GM23338 (cell line): ENCODE results near the gene CENPH. TPM values are rescaled to one million over a fixed set of nuclear protein-coding genes. Genes with fewer than 3 reads are reported as not detected.

ENCODE experiments used
- ATAC-seq: fragments of 200-7000 bp; cut with Tn5 transposase; 3 replicates; pipeline ENCODE4 v1.9.1; 2020
- DNase-seq: peaks from one replicate; pipeline ENCODE4 v3.0.0-alpha.2; 2015; ENCODE audit warnings: low spot score
- H2AFZ ChIP-seq: fragments of 200-600 bp; sonication (generic); 2 replicates; pipeline ENCODE4 v1.8.0; 2016; ENCODE audit warnings: antibody characterized with exemption, mild to moderate bottlenecking, moderate library complexity
- H3F3A ChIP-seq: fragments of 200-600 bp; sonication (generic); replicated peaks from 2 replicates; pipeline ENCODE4 v1.8.0; 2017; ENCODE audit warnings: antibody characterized with exemption, mixed run types, low read depth
- H3K27ac ChIP-seq: fragments of 200-600 bp; sonication (generic); 2 replicates; pipeline ENCODE4 v1.6.1; 2016; ENCODE audit warnings: low read depth
- H3K27me3 ChIP-seq: fragments of 200-600 bp; sonication (generic); 2 replicates; pipeline ENCODE4 v1.8.0; 2016; ENCODE audit warnings: mild to moderate bottlenecking, mixed run types, moderate library complexity; ENCODE audit not compliant: insufficient read depth
- H3K36me3 ChIP-seq: fragments of 200-600 bp; sonication (generic); 2 replicates; pipeline ENCODE4 v1.8.0; 2016; ENCODE audit warnings: mild to moderate bottlenecking; ENCODE audit not compliant: insufficient read depth
- H3K4me1 ChIP-seq: fragments of 200-600 bp; sonication (generic); 2 replicates; pipeline ENCODE4 v1.8.0; 2016; ENCODE audit warnings: mild to moderate bottlenecking, moderate library complexity; ENCODE audit not compliant: insufficient read depth
- H3K4me2 ChIP-seq: fragments of 200-600 bp; sonication (generic); 2 replicates; pipeline ENCODE4 v1.7.1; 2017; ENCODE audit warnings: mixed run types
- H3K4me3 ChIP-seq: fragments of 200-600 bp; sonication (generic); 2 replicates; pipeline ENCODE4 v1.6.1; 2016; ENCODE audit warnings: mixed run types
- H3K79me2 ChIP-seq: fragments of 200-600 bp; sonication (generic); replicated peaks from 2 replicates; pipeline ENCODE4 v1.8.0; 2017; ENCODE audit warnings: mild to moderate bottlenecking; ENCODE audit not compliant: insufficient read depth
- H3K9me2 ChIP-seq: fragments of 200-600 bp; sonication (generic); 2 replicates; pipeline ENCODE4 v1.8.0; 2017; ENCODE audit not compliant: insufficient read depth
- H4K20me1 ChIP-seq: fragments of 200-600 bp; sonication (generic); replicated peaks from 2 replicates; pipeline ENCODE4 v1.8.0; 2017; ENCODE audit warnings: mild to moderate bottlenecking; ENCODE audit not compliant: insufficient read depth
- H3K27ac Mint-ChIP-seq: 2 replicates; pipeline ENCODE4 v1.8.0; 2020; ENCODE audit warnings: inconsistent platforms, mild to moderate bottlenecking, moderate library complexity, mixed read lengths
- H3K27me3 Mint-ChIP-seq: 3 replicates; pipeline ENCODE4 v1.8.0; 2022; ENCODE audit warnings: low read depth, mild to moderate bottlenecking, moderate library complexity, mixed read lengths, inconsistent platforms; ENCODE audit not compliant: insufficient read depth, poor library complexity
- H3K36me3 Mint-ChIP-seq: 3 replicates; pipeline ENCODE4 v1.8.0; 2021; ENCODE audit warnings: low read depth, mild to moderate bottlenecking, inconsistent platforms, moderate library complexity, mixed read lengths
- H3K4me1 Mint-ChIP-seq: 3 replicates; pipeline ENCODE4 v1.8.0; 2020; ENCODE audit warnings: mild to moderate bottlenecking, inconsistent platforms, mixed read lengths
- H3K4me3 Mint-ChIP-seq: 3 replicates; pipeline ENCODE4 v1.8.0; 2021; ENCODE audit warnings: moderate library complexity, mild to moderate bottlenecking, inconsistent platforms, mixed read lengths
- H3K9me3 Mint-ChIP-seq: 3 replicates; pipeline ENCODE4 v1.8.0; 2020; ENCODE audit warnings: moderate library complexity, mild to moderate bottlenecking, inconsistent platforms, mixed read lengths
- EZH2 ChIP-seq: fragments of 200-600 bp; sonication (generic); IDR thresholded peaks from one replicate; pipeline ENCODE4 v1.8.0; 2017; ENCODE audit warnings: antibody characterized with exemption, mild to moderate bottlenecking, low read depth; ENCODE audit not compliant: unreplicated experiment
- EZH2phosphoT487 ChIP-seq: fragments of 200-600 bp; sonication (generic); IDR thresholded peaks from one replicate; pipeline ENCODE4 v1.8.1; 2018; ENCODE audit warnings: antibody characterized with exemption; ENCODE audit not compliant: unreplicated experiment
- JUNB ChIP-seq: IDR thresholded peaks from one replicate; pipeline ENCODE4 v1.6.1; 2016; ENCODE audit warnings: antibody characterized with exemption; ENCODE audit not compliant: unreplicated experiment
- POLR2AphosphoS5 ChIP-seq: IDR thresholded peaks from 2 replicates; pipeline ENCODE4 v1.6.1; 2016; ENCODE audit warnings: antibody characterized with exemption, low read depth
- STAT1 ChIP-seq: IDR thresholded peaks from one replicate; pipeline ENCODE4 v1.6.1; 2016; ENCODE audit warnings: antibody characterized with exemption; ENCODE audit not compliant: unreplicated experiment
- ZNF331 ChIP-seq: fragments of 250-450 bp; sonication (Bioruptor Pico); IDR thresholded peaks from 2 replicates; pipeline ENCODE4 v1.5.0; 2020; ENCODE audit warnings: low read depth, mild to moderate bottlenecking, moderate library complexity
- polyA plus RNA-seq: library from polyadenylated mRNA; unstranded; fragments of >200 nt; fragmentation: Nextera tagmentation; extraction: Ambion mirVana; gene quantifications from 2 replicates; pipeline ENCODE4 v1.2.1, GENCODE V29; 2016
- total RNA-seq: library from RNA; depleted of rRNA; stranded (reverse); fragments of >200 nt; shearing (Covaris generic); gene quantifications from 2 replicates; pipeline ENCODE4 v1.2.3, GENCODE V29; 2014
- TF ChIP-seq, protein P1 (sequence below), 2 experiments: fragments of 200-600 bp in 1 of 2; sonication (generic) in 1 of 2; conservative IDR thresholded peaks; 2 replicates each; pipeline versions ENCODE4 v1.5.1 to v1.6.1; 2016 to 2017; ENCODE audit warnings: antibody characterized with exemption in 2 of 2, low read depth in 2 of 2, mild to moderate bottlenecking in 2 of 2, moderate library complexity in 1 of 2
- TF ChIP-seq, protein P2 (sequence below): IDR thresholded peaks from one replicate; pipeline ENCODE4 v1.6.1; 2018; ENCODE audit warnings: antibody characterized with exemption; ENCODE audit not compliant: unreplicated experiment
- TF ChIP-seq, protein P3 (sequence below): fragments of 250-450 bp; sonication (Bioruptor Pico); IDR thresholded peaks from 2 replicates; pipeline ENCODE4 v1.5.0; 2020; ENCODE audit warnings: mild to moderate bottlenecking, moderate library complexity

Gene CENPH
- total and polyA plus RNA-seq, 2 experiments from 2014 or later: 99.4 to 107 TPM

DNA sequence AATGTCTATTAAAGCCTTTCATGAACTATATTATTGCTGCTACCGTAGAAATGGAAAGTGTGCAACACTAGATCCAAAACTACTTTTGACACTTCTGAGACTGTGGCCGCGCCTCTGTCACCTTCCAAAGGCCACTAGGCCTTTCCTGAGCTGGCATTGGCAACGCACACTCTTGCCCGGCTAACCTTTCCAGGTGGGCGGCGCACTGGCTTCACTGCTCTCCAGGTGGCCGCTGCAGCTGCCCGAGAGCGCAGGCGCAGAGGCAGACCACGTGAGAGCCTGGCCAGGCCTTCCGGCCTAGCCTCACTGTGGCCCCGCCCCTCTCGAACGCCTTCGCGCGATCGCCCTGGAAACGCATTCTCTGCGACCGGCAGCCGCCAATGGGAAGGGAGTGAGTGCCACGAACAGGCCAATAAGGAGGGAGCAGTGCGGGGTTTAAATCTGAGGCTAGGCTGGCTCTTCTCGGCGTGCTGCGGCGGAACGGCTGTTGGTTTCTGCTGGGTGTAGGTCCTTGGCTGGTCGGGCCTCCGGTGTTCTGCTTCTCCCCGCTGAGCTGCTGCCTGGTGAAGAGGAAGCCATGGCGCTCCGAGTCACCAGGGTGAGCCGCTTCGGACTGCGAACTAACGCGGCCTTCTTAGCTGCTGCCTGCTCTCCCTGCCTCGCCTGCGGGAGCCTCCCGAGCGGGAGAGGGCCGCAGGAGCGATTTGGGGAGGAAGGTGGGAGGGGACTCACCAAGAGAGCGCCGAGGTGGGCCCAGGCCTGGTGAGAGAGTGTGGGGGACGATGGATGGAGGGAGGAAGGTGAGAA is 22.5 kb upstream of the CENPH start, which contains the start of gene CCNB1 (continued):
- TF ChIP-seq, protein P1, sequence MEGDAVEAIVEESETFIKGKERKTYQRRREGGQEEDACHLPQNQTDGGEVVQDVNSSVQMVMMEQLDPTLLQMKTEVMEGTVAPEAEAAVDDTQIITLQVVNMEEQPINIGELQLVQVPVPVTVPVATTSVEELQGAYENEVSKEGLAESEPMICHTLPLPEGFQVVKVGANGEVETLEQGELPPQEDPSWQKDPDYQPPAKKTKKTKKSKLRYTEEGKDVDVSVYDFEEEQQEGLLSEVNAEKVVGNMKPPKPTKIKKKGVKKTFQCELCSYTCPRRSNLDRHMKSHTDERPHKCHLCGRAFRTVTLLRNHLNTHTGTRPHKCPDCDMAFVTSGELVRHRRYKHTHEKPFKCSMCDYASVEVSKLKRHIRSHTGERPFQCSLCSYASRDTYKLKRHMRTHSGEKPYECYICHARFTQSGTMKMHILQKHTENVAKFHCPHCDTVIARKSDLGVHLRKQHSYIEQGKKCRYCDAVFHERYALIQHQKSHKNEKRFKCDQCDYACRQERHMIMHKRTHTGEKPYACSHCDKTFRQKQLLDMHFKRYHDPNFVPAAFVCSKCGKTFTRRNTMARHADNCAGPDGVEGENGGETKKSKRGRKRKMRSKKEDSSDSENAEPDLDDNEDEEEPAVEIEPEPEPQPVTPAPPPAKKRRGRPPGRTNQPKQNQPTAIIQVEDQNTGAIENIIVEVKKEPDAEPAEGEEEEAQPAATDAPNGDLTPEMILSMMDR (conservative IDR thresholded peaks at IDR 0.05; ENCODE audit: low read depth in 2 of 2): 0 out of 4 replicates have a peak, but pooled peaks of 1 of the 2 experiments have one; percentile 2
- TF ChIP-seq EZH2phosphoT487: no peak
- no peak for TF ChIP-seq JUNB
- TF ChIP-seq, protein P2, sequence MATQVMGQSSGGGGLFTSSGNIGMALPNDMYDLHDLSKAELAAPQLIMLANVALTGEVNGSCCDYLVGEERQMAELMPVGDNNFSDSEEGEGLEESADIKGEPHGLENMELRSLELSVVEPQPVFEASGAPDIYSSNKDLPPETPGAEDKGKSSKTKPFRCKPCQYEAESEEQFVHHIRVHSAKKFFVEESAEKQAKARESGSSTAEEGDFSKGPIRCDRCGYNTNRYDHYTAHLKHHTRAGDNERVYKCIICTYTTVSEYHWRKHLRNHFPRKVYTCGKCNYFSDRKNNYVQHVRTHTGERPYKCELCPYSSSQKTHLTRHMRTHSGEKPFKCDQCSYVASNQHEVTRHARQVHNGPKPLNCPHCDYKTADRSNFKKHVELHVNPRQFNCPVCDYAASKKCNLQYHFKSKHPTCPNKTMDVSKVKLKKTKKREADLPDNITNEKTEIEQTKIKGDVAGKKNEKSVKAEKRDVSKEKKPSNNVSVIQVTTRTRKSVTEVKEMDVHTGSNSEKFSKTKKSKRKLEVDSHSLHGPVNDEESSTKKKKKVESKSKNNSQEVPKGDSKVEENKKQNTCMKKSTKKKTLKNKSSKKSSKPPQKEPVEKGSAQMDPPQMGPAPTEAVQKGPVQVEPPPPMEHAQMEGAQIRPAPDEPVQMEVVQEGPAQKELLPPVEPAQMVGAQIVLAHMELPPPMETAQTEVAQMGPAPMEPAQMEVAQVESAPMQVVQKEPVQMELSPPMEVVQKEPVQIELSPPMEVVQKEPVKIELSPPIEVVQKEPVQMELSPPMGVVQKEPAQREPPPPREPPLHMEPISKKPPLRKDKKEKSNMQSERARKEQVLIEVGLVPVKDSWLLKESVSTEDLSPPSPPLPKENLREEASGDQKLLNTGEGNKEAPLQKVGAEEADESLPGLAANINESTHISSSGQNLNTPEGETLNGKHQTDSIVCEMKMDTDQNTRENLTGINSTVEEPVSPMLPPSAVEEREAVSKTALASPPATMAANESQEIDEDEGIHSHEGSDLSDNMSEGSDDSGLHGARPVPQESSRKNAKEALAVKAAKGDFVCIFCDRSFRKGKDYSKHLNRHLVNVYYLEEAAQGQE: peak; percentile 24
- no peak for TF ChIP-seq ZNF331 (CRISPR knock-in tag)
- TF ChIP-seq STAT1: no peak

DNA sequence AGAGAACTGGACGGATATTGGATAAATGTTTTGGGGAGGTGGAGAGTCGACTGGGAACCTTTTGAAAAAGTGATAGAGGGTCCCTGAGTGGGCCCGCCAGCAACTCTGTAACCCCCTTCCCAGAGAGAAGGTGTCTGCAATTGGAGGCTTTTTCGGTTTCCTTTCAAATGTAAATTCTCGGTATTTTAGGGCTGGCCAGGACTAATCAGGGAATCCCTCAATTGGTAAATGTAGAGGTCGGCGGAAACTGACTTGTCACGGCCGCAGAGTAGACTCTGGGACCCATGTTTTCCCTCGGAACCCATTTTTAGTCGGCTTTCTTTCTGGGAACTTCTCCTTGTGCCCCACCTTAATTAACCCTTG is 21.9 kb upstream of the CENPH start:
- DNase-seq (peak; percentile 70), ATAC-seq (peak; percentile 31)
- H3F3A ChIP-seq: peaks cover 48% of the 10 kb centered on the region
- H3K36me3 ChIP-seq: peaks cover 48% of the 10 kb centered on the region
- peaks cover 19% of the 10 kb centered on the region for H3K27me3 Mint-ChIP-seq
- H3K4me3 ChIP-seq: peak overlapping the region; percentile 96
- H3K9me2 ChIP-seq: no peaks in the 10 kb centered on the region
- H3K4me3 Mint-ChIP-seq: peak overlapping the region; percentile 95
- peaks cover 24% of the 10 kb centered on the region for H4K20me1 ChIP-seq
- H3K9me3 Mint-ChIP-seq: no peaks in the 10 kb centered on the region
- H3K4me1 Mint-ChIP-seq: peaks cover 28% of the 10 kb centered on the region
- H3K4me2 ChIP-seq: peak overlapping the region; percentile 94
- no peaks in the 10 kb centered on the region for H3K27me3 ChIP-seq
- H3K79me2 ChIP-seq: peaks cover 54% of the 10 kb centered on the region
- peaks cover 56% of the 10 kb centered on the region for H3K36me3 Mint-ChIP-seq
- peak overlapping the region; percentile 44; the same call in 1 of the 2 replicates for H2AFZ ChIP-seq
- peak overlapping the region; percentile 98 for H3K27ac Mint-ChIP-seq
- peak overlapping the region; percentile 99 for H3K27ac ChIP-seq
- peaks cover 23% of the 10 kb centered on the region for H3K4me1 ChIP-seq
- TF ChIP-seq POLR2AphosphoS5 (no peak), EZH2 (no peak), EZH2phosphoT487 (no peak), ZNF331 (CRISPR knock-in tag) (no peak)
- TF ChIP-seq, protein P3, sequence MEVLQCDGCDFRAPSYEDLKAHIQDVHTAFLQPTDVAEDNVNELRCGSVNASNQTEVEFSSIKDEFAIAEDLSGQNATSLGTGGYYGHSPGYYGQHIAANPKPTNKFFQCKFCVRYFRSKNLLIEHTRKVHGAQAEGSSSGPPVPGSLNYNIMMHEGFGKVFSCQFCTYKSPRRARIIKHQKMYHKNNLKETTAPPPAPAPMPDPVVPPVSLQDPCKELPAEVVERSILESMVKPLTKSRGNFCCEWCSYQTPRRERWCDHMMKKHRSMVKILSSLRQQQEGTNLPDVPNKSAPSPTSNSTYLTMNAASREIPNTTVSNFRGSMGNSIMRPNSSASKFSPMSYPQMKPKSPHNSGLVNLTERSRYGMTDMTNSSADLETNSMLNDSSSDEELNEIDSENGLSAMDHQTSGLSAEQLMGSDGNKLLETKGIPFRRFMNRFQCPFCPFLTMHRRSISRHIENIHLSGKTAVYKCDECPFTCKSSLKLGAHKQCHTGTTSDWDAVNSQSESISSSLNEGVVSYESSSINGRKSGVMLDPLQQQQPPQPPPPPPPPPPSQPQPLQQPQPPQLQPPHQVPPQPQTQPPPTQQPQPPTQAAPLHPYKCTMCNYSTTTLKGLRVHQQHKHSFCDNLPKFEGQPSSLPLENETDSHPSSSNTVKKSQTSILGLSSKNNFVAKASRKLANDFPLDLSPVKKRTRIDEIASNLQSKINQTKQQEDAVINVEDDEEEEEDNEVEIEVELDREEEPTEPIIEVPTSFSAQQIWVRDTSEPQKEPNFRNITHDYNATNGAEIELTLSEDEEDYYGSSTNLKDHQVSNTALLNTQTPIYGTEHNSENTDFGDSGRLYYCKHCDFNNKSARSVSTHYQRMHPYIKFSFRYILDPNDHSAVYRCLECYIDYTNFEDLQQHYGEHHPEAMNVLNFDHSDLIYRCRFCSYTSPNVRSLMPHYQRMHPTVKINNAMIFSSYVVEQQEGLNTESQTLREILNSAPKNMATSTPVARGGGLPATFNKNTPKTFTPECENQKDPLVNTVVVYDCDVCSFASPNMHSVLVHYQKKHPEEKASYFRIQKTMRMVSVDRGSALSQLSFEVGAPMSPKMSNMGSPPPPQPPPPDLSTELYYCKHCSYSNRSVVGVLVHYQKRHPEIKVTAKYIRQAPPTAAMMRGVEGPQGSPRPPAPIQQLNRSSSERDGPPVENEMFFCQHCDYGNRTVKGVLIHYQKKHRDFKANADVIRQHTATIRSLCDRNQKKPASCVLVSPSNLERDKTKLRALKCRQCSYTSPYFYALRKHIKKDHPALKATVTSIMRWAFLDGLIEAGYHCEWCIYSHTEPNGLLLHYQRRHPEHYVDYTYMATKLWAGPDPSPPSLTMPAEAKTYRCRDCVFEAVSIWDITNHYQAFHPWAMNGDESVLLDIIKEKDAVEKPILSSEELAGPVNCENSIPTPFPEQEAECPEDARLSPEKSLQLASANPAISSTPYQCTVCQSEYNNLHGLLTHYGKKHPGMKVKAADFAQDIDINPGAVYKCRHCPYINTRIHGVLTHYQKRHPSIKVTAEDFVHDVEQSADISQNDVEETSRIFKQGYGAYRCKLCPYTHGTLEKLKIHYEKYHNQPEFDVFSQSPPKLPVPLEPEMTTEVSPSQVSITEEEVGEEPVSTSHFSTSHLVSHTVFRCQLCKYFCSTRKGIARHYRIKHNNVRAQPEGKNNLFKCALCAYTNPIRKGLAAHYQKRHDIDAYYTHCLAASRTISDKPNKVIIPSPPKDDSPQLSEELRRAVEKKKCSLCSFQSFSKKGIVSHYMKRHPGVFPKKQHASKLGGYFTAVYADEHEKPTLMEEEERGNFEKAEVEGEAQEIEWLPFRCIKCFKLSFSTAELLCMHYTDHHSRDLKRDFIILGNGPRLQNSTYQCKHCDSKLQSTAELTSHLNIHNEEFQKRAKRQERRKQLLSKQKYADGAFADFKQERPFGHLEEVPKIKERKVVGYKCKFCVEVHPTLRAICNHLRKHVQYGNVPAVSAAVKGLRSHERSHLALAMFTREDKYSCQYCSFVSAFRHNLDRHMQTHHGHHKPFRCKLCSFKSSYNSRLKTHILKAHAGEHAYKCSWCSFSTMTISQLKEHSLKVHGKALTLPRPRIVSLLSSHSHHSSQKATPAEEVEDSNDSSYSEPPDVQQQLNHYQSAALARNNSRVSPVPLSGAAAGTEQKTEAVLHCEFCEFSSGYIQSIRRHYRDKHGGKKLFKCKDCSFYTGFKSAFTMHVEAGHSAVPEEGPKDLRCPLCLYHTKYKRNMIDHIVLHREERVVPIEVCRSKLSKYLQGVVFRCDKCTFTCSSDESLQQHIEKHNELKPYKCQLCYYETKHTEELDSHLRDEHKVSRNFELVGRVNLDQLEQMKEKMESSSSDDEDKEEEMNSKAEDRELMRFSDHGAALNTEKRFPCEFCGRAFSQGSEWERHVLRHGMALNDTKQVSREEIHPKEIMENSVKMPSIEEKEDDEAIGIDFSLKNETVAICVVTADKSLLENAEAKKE (CRISPR knock-in tag): no peak
- TF ChIP-seq, protein P1 (conservative IDR thresholded peaks at IDR 0.05; ENCODE audit: low read depth in 2 of 2): no peak
